ENCODE results near the gene HEG1. TPM values are rescaled to one million over a fixed set of nuclear protein-coding genes. Genes with fewer than 3 reads are reported as not detected.
A peak's percentile ranks its signal among the peaks of the same experiment; 100 is the strongest.

The HEG1 gene
- total and polyA plus RNA-seq, 2 of the 13 experiments (the other 11 are each of a cell fraction or from before 2014, with no cell fraction given): 10.7 to 18.2 TPM

DNA sequence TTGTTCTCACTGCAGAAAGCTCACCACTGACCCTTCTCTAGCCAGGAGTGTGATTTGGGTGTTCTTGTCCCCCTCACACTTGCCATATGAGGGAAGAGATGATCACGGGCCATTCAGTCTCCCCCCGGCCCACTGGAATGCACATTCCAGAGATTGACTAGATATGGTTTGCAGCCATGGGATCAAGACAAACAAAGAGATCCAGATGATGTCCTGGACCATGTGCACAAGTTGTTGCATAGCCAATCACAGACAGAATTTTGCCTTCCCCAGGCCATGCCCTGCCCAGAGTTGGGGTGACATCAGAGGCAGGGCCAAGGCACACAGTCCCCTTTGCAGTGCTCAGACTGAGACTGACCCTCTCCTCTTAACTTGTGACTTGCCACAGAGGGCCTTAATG lies 136.0 kb downstream of the HEG1 start:
- Histone ChIP-seq H3K27me3 (ENCODE audit: control insufficient read depth in 1 of 2, insufficient read depth in 2 of 2, low read length in 2 of 2) (peaks cover 0 to 7% of the 10 kb centered on the region in 2 experiments; a peak in 1 of 5 replicates), H2AFZ (ENCODE audit: low read length) (no peak overlapping the region), H3K27ac (ENCODE audit: extremely low read length, insufficient read depth, low read length) (no peak overlapping the region), H3K9me3 (ENCODE audit: low read length) (no peaks in the 10 kb centered on the region), H3K9ac (ENCODE audit: insufficient read depth, low read depth, low read length) (no peak overlapping the region), H3K4me3 (replicated peaks in 1 of 3; ENCODE audit: insufficient read depth in 1 of 3, low read depth in 2 of 3, low read length in 3 of 3) (no peak overlapping the region), H4K20me1 (ENCODE audit: insufficient read depth, low read length) (no peaks in the 10 kb centered on the region), H3K79me2 (ENCODE audit: insufficient read depth, low read length) (no peaks in the 10 kb centered on the region), H3K36me3 (replicated peaks in 1 of 2; ENCODE audit: control insufficient read depth in 1 of 2, insufficient read depth in 2 of 2, low read length in 2 of 2) (no peaks in the 10 kb centered on the region), H3K4me1 (ENCODE audit: insufficient read depth, low read length) (peaks cover 20% of the 10 kb centered on the region), H3K4me2 (ENCODE audit: low read depth, low read length) (no peak overlapping the region)
- TF ChIP-seq TEAD3 (CRISPR knock-in tag; optimal IDR thresholded peaks at IDR 0.05; ENCODE audit: borderline replicate concordance): peak; percentile 52
- TF ChIP-seq ZNF30 (CRISPR knock-in tag; IDR thresholded peaks at IDR 0.05): no peak
- FAIRE-seq: no peak
- 0% methylated on average over 2 of the region's 2 CpGs for WGBS (ENCODE audit: low lambda C conversion rate)
- in situ Hi-C loops (cut with HindIII; ENCODE audit: extremely low pct_ligation_motif_present, low pct_unique_long_range_greater_than_20kb) (no loop called here), intact Hi-C loops (cut with micrococcal nuclease; ENCODE audit: unreplicated experiment) (loop anchor here (10.0 kb wide), 1 partner anchor 665 kb away; no protein-coding TSS in a partner anchor)
- POLR2A ChIA-PET: no interaction called here
- BruUV-seq (replicated peaks): no TSS peak
- peak; percentile 32 for DNase-seq (ENCODE audit: low spot score)
- ATAC-seq: peak; percentile 35
- CTCF ChIA-PET (ENCODE audit: low intra/inter-chr PET ratio, low total read pairs): no interaction called here

DNA sequence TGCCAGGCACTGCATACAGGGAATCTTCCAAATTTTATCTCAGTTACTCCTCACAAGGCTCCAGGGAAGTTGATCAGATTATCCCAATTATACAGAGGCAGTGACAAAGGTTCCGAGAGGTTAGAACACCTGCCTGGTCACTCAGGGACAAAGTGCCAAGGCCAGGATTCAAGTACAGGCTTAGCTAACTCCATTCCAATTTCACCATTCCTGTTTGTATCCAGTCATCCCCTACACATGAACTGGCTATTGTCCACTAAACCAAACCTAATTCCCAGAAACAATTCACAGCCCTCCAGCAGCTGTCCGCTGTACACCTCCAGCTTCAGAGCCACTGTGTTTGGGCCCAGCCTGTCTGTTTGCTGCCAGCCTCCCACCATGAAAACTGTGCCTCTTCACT lies 137.3 kb downstream of the HEG1 start:
- DNase-seq (ENCODE audit: low spot score) (no peak), FAIRE-seq (no peak), ATAC-seq (no peak)
- no peaks in the 10 kb centered on the region for H4K20me1 ChIP-seq (ENCODE audit: insufficient read depth, low read length)
- peaks cover 0 to 7% of the 10 kb centered on the region in 2 experiments; a peak in 1 of 5 replicates for H3K27me3 ChIP-seq (ENCODE audit: control insufficient read depth in 1 of 2, insufficient read depth in 2 of 2, low read length in 2 of 2)
- ChIA-PET POLR2A (no interaction called here), CTCF (ENCODE audit: low intra/inter-chr PET ratio, low total read pairs) (no interaction called here)
- no peaks in the 10 kb centered on the region for H3K9me3 ChIP-seq (ENCODE audit: low read length)
- H3K79me2 ChIP-seq (ENCODE audit: insufficient read depth, low read length): no peaks in the 10 kb centered on the region
- no peaks in the 10 kb centered on the region for H3K36me3 ChIP-seq (replicated peaks in 1 of 2; ENCODE audit: control insufficient read depth in 1 of 2, insufficient read depth in 2 of 2, low read length in 2 of 2)
- H2AFZ ChIP-seq (ENCODE audit: low read length): no peak overlapping the region
- no peak overlapping the region for H3K4me2 ChIP-seq (ENCODE audit: low read depth, low read length)
- no peak overlapping the region for H3K27ac ChIP-seq (ENCODE audit: extremely low read length, insufficient read depth, low read length)
- WGBS (ENCODE audit: low lambda C conversion rate): 75% methylated on average over 2 of the region's 2 CpGs
- no TSS peak for BruUV-seq (replicated peaks)
- no peak overlapping the region for H3K4me3 ChIP-seq (replicated peaks in 1 of 3; ENCODE audit: insufficient read depth in 1 of 3, low read depth in 2 of 3, low read length in 3 of 3)
- intact Hi-C loops (cut with micrococcal nuclease; ENCODE audit: unreplicated experiment): no loop called here
- in situ Hi-C loops (cut with HindIII; ENCODE audit: extremely low pct_ligation_motif_present, low pct_unique_long_range_greater_than_20kb): no loop called here
- no peak overlapping the region for H3K9ac ChIP-seq (ENCODE audit: insufficient read depth, low read depth, low read length)
- peaks cover 16% of the 10 kb centered on the region for H3K4me1 ChIP-seq (ENCODE audit: insufficient read depth, low read length)
- TF ChIP-seq, protein P1, sequence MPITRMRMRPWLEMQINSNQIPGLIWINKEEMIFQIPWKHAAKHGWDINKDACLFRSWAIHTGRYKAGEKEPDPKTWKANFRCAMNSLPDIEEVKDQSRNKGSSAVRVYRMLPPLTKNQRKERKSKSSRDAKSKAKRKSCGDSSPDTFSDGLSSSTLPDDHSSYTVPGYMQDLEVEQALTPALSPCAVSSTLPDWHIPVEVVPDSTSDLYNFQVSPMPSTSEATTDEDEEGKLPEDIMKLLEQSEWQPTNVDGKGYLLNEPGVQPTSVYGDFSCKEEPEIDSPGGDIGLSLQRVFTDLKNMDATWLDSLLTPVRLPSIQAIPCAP (CRISPR knock-in tag; IDR thresholded peaks at IDR 0.05; ENCODE audit: low read depth): no peak
- TF ChIP-seq, protein P2, sequence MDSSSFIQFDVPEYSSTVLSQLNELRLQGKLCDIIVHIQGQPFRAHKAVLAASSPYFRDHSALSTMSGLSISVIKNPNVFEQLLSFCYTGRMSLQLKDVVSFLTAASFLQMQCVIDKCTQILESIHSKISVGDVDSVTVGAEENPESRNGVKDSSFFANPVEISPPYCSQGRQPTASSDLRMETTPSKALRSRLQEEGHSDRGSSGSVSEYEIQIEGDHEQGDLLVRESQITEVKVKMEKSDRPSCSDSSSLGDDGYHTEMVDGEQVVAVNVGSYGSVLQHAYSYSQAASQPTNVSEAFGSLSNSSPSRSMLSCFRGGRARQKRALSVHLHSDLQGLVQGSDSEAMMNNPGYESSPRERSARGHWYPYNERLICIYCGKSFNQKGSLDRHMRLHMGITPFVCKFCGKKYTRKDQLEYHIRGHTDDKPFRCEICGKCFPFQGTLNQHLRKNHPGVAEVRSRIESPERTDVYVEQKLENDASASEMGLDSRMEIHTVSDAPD (CRISPR knock-in tag; IDR thresholded peaks at IDR 0.05): no peak
- TF ChIP-seq, protein P3, sequence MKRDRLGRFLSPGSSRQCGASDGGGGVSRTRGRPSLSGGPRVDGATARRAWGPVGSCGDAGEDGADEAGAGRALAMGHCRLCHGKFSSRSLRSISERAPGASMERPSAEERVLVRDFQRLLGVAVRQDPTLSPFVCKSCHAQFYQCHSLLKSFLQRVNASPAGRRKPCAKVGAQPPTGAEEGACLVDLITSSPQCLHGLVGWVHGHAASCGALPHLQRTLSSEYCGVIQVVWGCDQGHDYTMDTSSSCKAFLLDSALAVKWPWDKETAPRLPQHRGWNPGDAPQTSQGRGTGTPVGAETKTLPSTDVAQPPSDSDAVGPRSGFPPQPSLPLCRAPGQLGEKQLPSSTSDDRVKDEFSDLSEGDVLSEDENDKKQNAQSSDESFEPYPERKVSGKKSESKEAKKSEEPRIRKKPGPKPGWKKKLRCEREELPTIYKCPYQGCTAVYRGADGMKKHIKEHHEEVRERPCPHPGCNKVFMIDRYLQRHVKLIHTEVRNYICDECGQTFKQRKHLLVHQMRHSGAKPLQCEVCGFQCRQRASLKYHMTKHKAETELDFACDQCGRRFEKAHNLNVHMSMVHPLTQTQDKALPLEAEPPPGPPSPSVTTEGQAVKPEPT (CRISPR knock-in tag; IDR thresholded peaks at IDR 0.05; ENCODE audit: low read depth): no peak
- TF ChIP-seq, protein P4, sequence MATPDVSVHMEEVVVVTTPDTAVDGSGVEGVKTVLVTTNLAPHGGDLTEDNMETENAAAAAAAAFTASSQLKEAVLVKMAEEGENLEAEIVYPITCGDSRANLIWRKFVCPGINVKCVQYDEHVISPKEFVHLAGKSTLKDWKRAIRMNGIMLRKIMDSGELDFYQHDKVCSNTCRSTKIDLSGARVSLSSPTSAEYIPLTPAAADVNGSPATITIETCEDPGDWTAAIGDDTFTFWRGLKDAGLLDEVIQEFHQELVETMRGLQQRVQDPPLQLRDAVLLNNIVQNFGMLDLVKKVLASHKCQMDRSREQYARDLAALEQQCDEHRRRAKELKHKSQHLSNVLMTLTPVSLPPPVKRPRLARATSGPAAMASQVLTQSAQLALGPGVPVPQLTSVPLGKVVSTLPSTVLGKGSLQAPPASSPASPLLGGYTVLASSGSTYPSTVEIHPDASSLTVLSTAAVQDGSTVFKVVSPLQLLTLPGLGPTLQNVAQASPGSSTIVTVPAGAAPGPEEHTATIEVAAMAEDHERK (CRISPR knock-in tag; IDR thresholded peaks at IDR 0.05; ENCODE audit: low read depth): no peak
- TF ChIP-seq, protein P5, sequence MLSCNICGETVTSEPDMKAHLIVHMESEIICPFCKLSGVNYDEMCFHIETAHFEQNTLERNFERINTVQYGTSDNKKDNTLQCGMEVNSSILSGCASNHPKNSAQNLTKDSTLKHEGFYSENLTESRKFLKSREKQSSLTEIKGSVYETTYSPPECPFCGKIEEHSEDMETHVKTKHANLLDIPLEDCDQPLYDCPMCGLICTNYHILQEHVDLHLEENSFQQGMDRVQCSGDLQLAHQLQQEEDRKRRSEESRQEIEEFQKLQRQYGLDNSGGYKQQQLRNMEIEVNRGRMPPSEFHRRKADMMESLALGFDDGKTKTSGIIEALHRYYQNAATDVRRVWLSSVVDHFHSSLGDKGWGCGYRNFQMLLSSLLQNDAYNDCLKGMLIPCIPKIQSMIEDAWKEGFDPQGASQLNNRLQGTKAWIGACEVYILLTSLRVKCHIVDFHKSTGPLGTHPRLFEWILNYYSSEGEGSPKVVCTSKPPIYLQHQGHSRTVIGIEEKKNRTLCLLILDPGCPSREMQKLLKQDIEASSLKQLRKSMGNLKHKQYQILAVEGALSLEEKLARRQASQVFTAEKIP (CRISPR knock-in tag; IDR thresholded peaks at IDR 0.05; ENCODE audit: borderline replicate concordance): no peak
- TF ChIP-seq FOXO1 (CRISPR knock-in tag; IDR thresholded peaks at IDR 0.05): no peak
- no peak for TF ChIP-seq SRY (CRISPR knock-in tag; IDR thresholded peaks at IDR 0.05)

Data from HepG2 (cell line).